A549 (cell line): ENCODE measurements around the gene CD68. TPM values are rescaled to one million over a fixed set of nuclear protein-coding genes. Genes with fewer than 3 reads are reported as not detected.

Experiments used
- ATAC-seq, 2 experiments: fragments of 200-7000 bp in 1 of 2; fragments of >200 bp in 1 of 2; cut with Nextera tagmentation in 1 of 2; cut with Tn5 transposase in 1 of 2; 3 replicates each; pipeline versions ENCODE4 v1.8.0 to v1.9.1; 2018 to 2020; ENCODE audit warnings: mild to moderate bottlenecking in 1 of 2, moderate library complexity in 1 of 2
- CTCF ChIA-PET: fragments of 300-600 bp; sonication (Branson Sonifier 250); formaldehyde crosslinking; extraction: SDS; loops from one replicate; lab custom pipeline; 2021; ENCODE audit warnings: antibody characterized with exemption, inconsistent platforms; lab: Yijun Ruan, JAX
- POLR2A ChIA-PET: fragments of 350-600 bp; formaldehyde crosslinking; extraction: SDS; loops from one replicate; lab custom pipeline; 2021; ENCODE audit warnings: antibody characterized with exemption, inconsistent platforms; lab: Yijun Ruan, JAX
- DNase-seq, 2 experiments: peaks; one replicate each; pipeline versions ENCODE4 v3.0.0 to v3.0.0-alpha.2; 2011 to 2016; ENCODE audit warnings: low read depth in 1 of 2, low spot score in 1 of 2
- FAIRE-seq: peaks from 2 replicates; lab custom pipeline; 2011; peaks lifted over from hg19 to GRCh38; lab: Jason Lieb, UNC
- H3K27ac ChIP-seq, 2 experiments: fragments of >200 bp; sonication (Bioruptor Twin); formaldehyde crosslinking; 3 replicates each; pipeline ENCODE4 v1.5.1; 2016 to 2017
- H3K4me1 ChIP-seq: fragments of >200 bp; sonication (Bioruptor Twin); formaldehyde crosslinking; 3 replicates; pipeline ENCODE4 v1.6.1; 2016
- H3K4me2 ChIP-seq: fragments of >200 bp; sonication (Bioruptor Twin); formaldehyde crosslinking; 3 replicates; pipeline ENCODE4 v1.6.1; 2016
- H3K4me3 ChIP-seq: fragments of >200 bp; sonication (Bioruptor Twin); formaldehyde crosslinking; 3 replicates; pipeline ENCODE4 v1.5.1; 2016
- H3K9me3 ChIP-seq: fragments of >200 bp; sonication (Bioruptor Twin); formaldehyde crosslinking; 3 replicates; pipeline ENCODE4 v1.6.1; 2016
- ATOH8 ChIP-seq: fragments of 250-450 bp; sonication (Bioruptor Pico); IDR thresholded peaks from 2 replicates; pipeline ENCODE4 v1.5.0; 2020; ENCODE audit warnings: low read depth, mild to moderate bottlenecking, moderate library complexity
- BCL3 ChIP-seq: fragments of >200 bp; sonication (Bioruptor Twin); formaldehyde crosslinking; IDR thresholded peaks from 3 replicates; pipeline ENCODE4 v1.6.1; 2016
- BHLHE40 ChIP-seq: IDR thresholded peaks from 2 replicates; pipeline ENCODE4 v1.6.1; 2012; ENCODE audit warnings: low read depth, low read length, inconsistent platforms
- CBX8 ChIP-seq: fragments of 200-600 bp; sonication (generic); IDR thresholded peaks from 2 replicates; pipeline ENCODE4 v1.6.1; 2016
- CEBPB ChIP-seq, 2 experiments: fragments of >200 bp in 1 of 2; sonication (Bioruptor Twin) in 1 of 2; formaldehyde crosslinking in 1 of 2; IDR thresholded peaks; 2 replicates each; pipeline ENCODE4 v1.6.1; 2012 to 2016
- E2F6 ChIP-seq: IDR thresholded peaks from 2 replicates; pipeline ENCODE4 v1.6.1; 2012; ENCODE audit warnings: low read depth, borderline replicate concordance
- ELK1 ChIP-seq: fragments of 150-350 bp; IDR thresholded peaks from 2 replicates; pipeline ENCODE4 v1.6.1; 2014; ENCODE audit warnings: low read depth, mild to moderate bottlenecking, low read length
- EP300 ChIP-seq, 2 experiments: fragments of >200 bp; sonication (Bioruptor Twin); formaldehyde crosslinking; IDR thresholded peaks; 2 replicates in 1 of 2; 3 replicates in 1 of 2; pipeline ENCODE4 v1.6.1; 2016 to 2017
- GATA3 ChIP-seq: IDR thresholded peaks from 2 replicates; pipeline ENCODE4 v1.6.1; 2012; ENCODE audit warnings: borderline replicate concordance
- HMGXB4 ChIP-seq: fragments of 250-450 bp; sonication (Bioruptor Pico); IDR thresholded peaks from 2 replicates; pipeline ENCODE4 v1.5.0; 2021; ENCODE audit warnings: mild to moderate bottlenecking, moderate library complexity, borderline replicate concordance
- HOXB13 ChIP-seq: fragments of 250-450 bp; sonication (Bioruptor Pico); IDR thresholded peaks from 2 replicates; pipeline ENCODE4 v1.5.0; 2020; ENCODE audit warnings: low read depth, mild to moderate bottlenecking, moderate library complexity
- JUN ChIP-seq, 2 experiments: fragments of >200 bp; sonication (Bioruptor Twin); formaldehyde crosslinking; IDR thresholded peaks; 2 replicates in 1 of 2; 3 replicates in 1 of 2; pipeline ENCODE4 v1.6.1; 2016 to 2017
- NPAS2 ChIP-seq: fragments of 250-450 bp; sonication (Bioruptor Pico); IDR thresholded peaks from 2 replicates; pipeline ENCODE4 v1.8.0; 2022; ENCODE audit warnings: mild to moderate bottlenecking, moderate library complexity, borderline replicate concordance
- PBX3 ChIP-seq: IDR thresholded peaks from 2 replicates; pipeline ENCODE4 v1.6.1; 2012
- PHF8 ChIP-seq: fragments of 200-600 bp; sonication (generic); IDR thresholded peaks from 2 replicates; pipeline ENCODE4 v1.6.1; 2016; ENCODE audit warnings: low read depth, mild to moderate bottlenecking, antibody characterized with exemption, moderate library complexity, borderline replicate concordance
- POLR2A ChIP-seq: IDR thresholded peaks from 2 replicates; pipeline ENCODE4 v1.6.1; 2012; ENCODE audit warnings: mild to moderate bottlenecking, low read length
- POLR2AphosphoS2 ChIP-seq: conservative IDR thresholded peaks from 2 replicates; pipeline ENCODE4 v1.6.1; 2012; ENCODE audit warnings: low read length, improper control_type of control experiment, inconsistent platforms
- RAD21 ChIP-seq, 2 experiments: fragments of >200 bp in 1 of 2; sonication (Bioruptor Twin) in 1 of 2; formaldehyde crosslinking in 1 of 2; IDR thresholded peaks in 1 of 2; conservative IDR thresholded peaks in 1 of 2; 2 replicates in 1 of 2; 3 replicates in 1 of 2; pipeline ENCODE4 v1.6.1; 2012 to 2018; ENCODE audit warnings: inconsistent platforms in 1 of 2
- RFX5 ChIP-seq: fragments of 450-650 bp; IDR thresholded peaks from 2 replicates; pipeline ENCODE4 v1.7.1; 2014; ENCODE audit warnings: antibody characterized with exemption, mild to moderate bottlenecking, moderate library complexity
- SMC3 ChIP-seq: fragments of >200 bp; sonication (Bioruptor Twin); formaldehyde crosslinking; IDR thresholded peaks from 3 replicates; pipeline ENCODE4 v1.6.1; 2018; ENCODE audit warnings: inconsistent platforms
- SREBF2 ChIP-seq: fragments of 450-650 bp; IDR thresholded peaks from 2 replicates; pipeline ENCODE4 v1.6.1; 2014; ENCODE audit warnings: mild to moderate bottlenecking, moderate library complexity
- TP53 ChIP-seq: fragments of 250-450 bp; sonication (Bioruptor Pico); IDR thresholded peaks from 2 replicates; pipeline ENCODE4 v1.5.0; 2021; ENCODE audit warnings: mild to moderate bottlenecking, moderate library complexity
- WGBS: methylation state at CpG from one replicate; pipeline ENCODE4 v1.1.6; 2017; ENCODE audit errors: missing lambda C conversion rate; 5-methylcytosine and 5-hydroxymethylcytosine counted together
- polyA plus RNA-seq, 4 experiments: library from polyadenylated mRNA; depleted of rRNA in 3 of 4; stranded (reverse); fragments of >200 nt; fragmentation: RNase III in 1 of 4; extraction: RNeasy Plus Mini Kit Qiagen cat#74134 plus additional on column Dnase treatment in 1 of 4; gene quantifications; 2 replicates in 3 of 4; 3 replicates in 1 of 4; pipeline ENCODE4 v1.2.3, GENCODE V29; 2011 to 2017

The CD68 gene
- polyA plus RNA-seq, 2 of the 4 experiments (the other 2 are of a cell fraction): 9.8 to 17.7 TPM

GRCh38 chr17:7627250-7628121 lies 48.0 kb downstream of the CD68 start, which contains the start of gene SAT2:
SAT2 (minus strand) TSS chr17:7627821; CDS start chr17:7627635, 186 bp downstream.
- peak; percentile 70 for FAIRE-seq
- H3K27ac ChIP-seq: peak within 1 kb of the TSS; percentile 93 to 94
- H3K4me1 ChIP-seq: peaks cover 10% of the 10 kb centered on the region; the same call in 2 of the 3 replicates
- peak; percentile 94 to 99 for DNase-seq
- no peaks in the 10 kb centered on the region for H3K9me3 ChIP-seq
- POLR2A ChIA-PET: interaction anchor here (0.6 to 2.7 kb wide), 12 partner anchors 13 to 749 kb away, joined by 3 to 81 read pairs (median 5); partner anchors contain the start of genes ATP1B2, CD68, FXR2 and KRABD2
- peak within 1 kb of the TSS; percentile 85 for H3K4me3 ChIP-seq
- ATAC-seq: peak; percentile 91 to 94
- CTCF ChIA-PET: interaction anchor here (0.6 to 14.2 kb wide), 19 partner anchors 6 to 363 kb away, joined by 3 to 130 read pairs (median 5); partner anchors contain the start of genes ATP1B2, FXR2, MPDU1 and SHBG
- TF ChIP-seq BCL3: peak; percentile 57; the same call in 1 of the 3 replicates
- TF ChIP-seq HOXB13 (CRISPR knock-in tag): no peak
- TF ChIP-seq JUN (IDR thresholded peaks at IDR 0.05): peak; percentile 71 to 81; a peak in 4 of 5 replicates
- TF ChIP-seq EP300 (IDR thresholded peaks at IDR 0.05): no peak
- no peak for TF ChIP-seq CBX8
- no peak for TF ChIP-seq HMGXB4
- 0 out of 5 replicates have a peak, but pooled peaks of 1 of the 2 experiments have one; percentile 17 for TF ChIP-seq RAD21 (conservative IDR thresholded peaks at IDR 0.05 in 1 of 2, IDR thresholded peaks at IDR 0.05 in 1 of 2)
- TF ChIP-seq SMC3: 0 out of 3 replicates have a peak, but pooled peaks have one; percentile 8
- no peak for TF ChIP-seq TP53 (CRISPR knock-in tag)
- no peak for TF ChIP-seq ATOH8 (CRISPR knock-in tag)
- no peak for TF ChIP-seq ELK1
- TF ChIP-seq E2F6: 0 out of 2 replicates have a peak, but pooled peaks have one; percentile 36
- TF ChIP-seq RFX5: no peak
- TF ChIP-seq POLR2A: peak; percentile 77
- TF ChIP-seq POLR2AphosphoS2: no peak
- TF ChIP-seq BHLHE40: no peak
- TF ChIP-seq PBX3: no peak
- no peak for TF ChIP-seq NPAS2 (CRISPR knock-in tag)
- TF ChIP-seq SREBF2: no peak
- TF ChIP-seq PHF8: peak; percentile 95
- no peak for TF ChIP-seq CEBPB (IDR thresholded peaks at IDR 0.05)
- TF ChIP-seq GATA3: no peak
- TF ChIP-seq, all 56 proteins: peak for 7
- peak within 1 kb of the TSS; percentile 95 for H3K4me2 ChIP-seq
- 4% methylated on average over 43 of the region's 54 CpGs for WGBS
